CD4-positive, alpha-beta memory T cell (primary cell): ENCODE measurements around the gene STIM1. TPM values are rescaled to one million over a fixed set of nuclear protein-coding genes. Genes with fewer than 3 reads are reported as not detected.

Experiments used
- CTCF ChIA-PET: fragments of 350-600 bp; sonication (Branson Sonifier 250); formaldehyde crosslinking; loops from one replicate; lab custom pipeline; 2021; ENCODE audit warnings: inconsistent platforms; ENCODE audit not compliant: partially characterized antibody; lab: Charles Lee
- POLR2A ChIA-PET: fragments of 350-600 bp; sonication (Branson Sonifier 250); formaldehyde crosslinking; loops from one replicate; lab custom pipeline; 2021; ENCODE audit not compliant: partially characterized antibody; lab: Charles Lee
- DNase-seq, 5 donors: peaks; one replicate each; pipeline versions ENCODE4 v3.0.0 to v3.0.0-alpha.2; 2020 to 2022; ENCODE audit warnings: mixed read lengths in 1 of 5
- H3K27ac ChIP-seq: one replicate; pipeline ENCODE4 v1.7.0; 2013; ENCODE audit warnings: low read depth, low read length
- H3K27me3 ChIP-seq: 2 replicates; pipeline ENCODE4 v1.7.0; 2013; ENCODE audit warnings: mild to moderate bottlenecking, low read length, moderate library complexity; ENCODE audit not compliant: insufficient read depth
- H3K36me3 ChIP-seq: 2 replicates; pipeline ENCODE4 v1.7.0; 2013; ENCODE audit warnings: mild to moderate bottlenecking, low read length, moderate library complexity; ENCODE audit not compliant: insufficient read depth
- H3K4me1 ChIP-seq: 2 replicates; pipeline ENCODE4 v1.7.0; 2013; ENCODE audit warnings: mild to moderate bottlenecking, low read length, moderate library complexity; ENCODE audit not compliant: insufficient read depth
- H3K4me3 ChIP-seq, 2 donors: one replicate each; pipeline ENCODE4 v1.7.0; 2013; ENCODE audit warnings: low read length in 2 of 2, mild to moderate bottlenecking in 1 of 2
- H3K9me3 ChIP-seq, 2 donors: one replicate each; pipeline ENCODE4 v1.7.0; 2013; ENCODE audit warnings: low read length in 2 of 2, control low read depth in 1 of 2; ENCODE audit not compliant: control insufficient read depth in 1 of 2
- H3K27ac Mint-ChIP-seq, 7 donors: one replicate each; pipeline ENCODE4 v1.8.0; 2020 to 2021; ENCODE audit warnings: mixed read lengths in 7 of 7, mild to moderate bottlenecking in 6 of 7, inconsistent platforms in 3 of 7, moderate library complexity in 3 of 7
- H3K27me3 Mint-ChIP-seq, 2 donors: one replicate each; pipeline ENCODE4 v1.8.0; 2020 to 2021; ENCODE audit warnings: mixed read lengths in 2 of 2
- H3K36me3 Mint-ChIP-seq, 2 donors: one replicate each; pipeline ENCODE4 v1.8.0; 2020 to 2021; ENCODE audit warnings: mixed read lengths in 2 of 2, inconsistent platforms in 1 of 2, mild to moderate bottlenecking in 1 of 2
- H3K4me1 Mint-ChIP-seq, 4 donors: one replicate each; pipeline ENCODE4 v1.8.0; 2020 to 2021; ENCODE audit warnings: mixed read lengths in 4 of 4, mild to moderate bottlenecking in 1 of 4
- H3K4me3 Mint-ChIP-seq, 8 donors: one replicate each; pipeline ENCODE4 v1.8.0; 2020 to 2021; ENCODE audit warnings: mixed read lengths in 8 of 8, mild to moderate bottlenecking in 7 of 8, moderate library complexity in 6 of 8, inconsistent platforms in 3 of 8
- H3K9me3 Mint-ChIP-seq, 8 donors: one replicate each; pipeline ENCODE4 v1.8.0; 2020 to 2021; ENCODE audit warnings: mixed read lengths in 8 of 8, mild to moderate bottlenecking in 5 of 8, inconsistent platforms in 3 of 8, moderate library complexity in 1 of 8
- intact Hi-C: fragments of 100-400 bp; cut with micrococcal nuclease; formaldehyde crosslinking; loops from one replicate; pipeline ENCODE4 v1.15.1; 2023
- polyA plus RNA-seq, 2 donors: library from polyadenylated mRNA; unstranded; fragments of 300-500 nt; fragmentation: Illumina TruSeq; gene quantifications; one replicate each; pipeline ENCODE4 v1.2.3, GENCODE V29; 2021
- total RNA-seq, 2 experiments: library from RNA; stranded (reverse); gene quantifications; one replicate each; pipeline ENCODE4 v1.2.3, GENCODE V29; 2021

Gene STIM1
- total and polyA plus RNA-seq, 4 experiments from 2014 or later, result 27.7 to 87.4 (median 65.5) TPM

- no peaks in the 10 kb centered on the region for H3K9me3 ChIP-seq
- no peaks in the 10 kb centered on the region for H3K27me3 ChIP-seq
- no peak overlapping the region for H3K27ac Mint-ChIP-seq
- H3K36me3 ChIP-seq, result no peaks in the 10 kb centered on the region
- no peak overlapping the region for H3K4me3 Mint-ChIP-seq
- peaks cover 12 to 29% (median 17%) of the 10 kb centered on the region in 4 donors for H3K4me1 Mint-ChIP-seq
- no peaks in the 10 kb centered on the region for H3K9me3 Mint-ChIP-seq
- ChIA-PET CTCF (interaction anchor here (0.6 to 25.8 kb wide), 3 partner anchors 9 to 220 kb away, joined by 3 to 934 read pairs (median 514); partner anchors contain the start of gene STIM1), POLR2A (interaction anchor here (1.3 kb wide), 1 partner anchor 9 kb away, joined by 4 read pairs; the partner anchor contains the start of gene STIM1)
- H3K4me3 ChIP-seq, result no peak overlapping the region
- peaks cover 0 to 5% of the 10 kb centered on the region in 2 donors for H3K36me3 Mint-ChIP-seq
- H3K4me1 ChIP-seq, result peaks cover 15% of the 10 kb centered on the region
- H3K27ac ChIP-seq, result no peak overlapping the region
- intact Hi-C loops, result no loop called here
- DNase-seq, result no peak
- no peaks in the 10 kb centered on the region for H3K27me3 Mint-ChIP-seq
Observed at GRCh38 chr11:3845670-3846069, 9.8 kb upstream of the STIM1 start.

DNA sequence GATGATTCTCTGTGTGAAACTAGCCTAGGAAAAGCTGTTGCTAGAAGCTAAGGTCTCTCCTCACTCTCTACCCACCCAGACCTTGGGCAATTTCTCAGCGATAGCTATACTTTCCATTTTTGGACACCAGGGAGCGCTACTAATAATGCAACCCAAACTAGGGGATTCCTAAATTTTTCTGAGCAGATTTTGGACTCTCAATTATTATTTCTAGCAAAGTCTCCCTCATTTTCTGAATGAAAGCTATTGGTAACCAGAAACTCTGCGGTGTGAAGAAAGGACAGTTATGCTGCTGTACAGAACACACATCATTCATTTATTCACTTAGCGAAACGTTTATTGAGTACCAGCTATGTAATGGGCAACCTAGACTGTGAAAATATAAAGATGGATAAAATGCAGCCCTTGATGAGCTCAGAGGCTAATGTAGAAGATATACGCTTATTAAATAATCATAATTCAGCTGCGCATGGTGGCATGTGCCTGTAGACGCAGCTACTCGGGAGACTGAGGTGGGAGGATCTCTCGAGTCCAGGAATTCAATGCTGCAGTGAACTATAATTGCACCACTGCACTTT is 6.1 kb upstream of the STIM1 start:
- H3K27me3 ChIP-seq, result no peaks in the 10 kb centered on the region
- H3K27ac Mint-ChIP-seq, result peak overlapping the region; percentile 4 to 76 (median 62)
- H3K27me3 Mint-ChIP-seq, result no peaks in the 10 kb centered on the region
- no peaks in the 10 kb centered on the region for H3K9me3 Mint-ChIP-seq
- no peaks in the 10 kb centered on the region for H3K36me3 ChIP-seq
- intact Hi-C loops, result loop anchor here (1.0 kb wide), 3 partner anchors 8 to 223 kb away; no protein-coding TSS in a partner anchor
- H3K4me1 ChIP-seq, result peaks cover 30% of the 10 kb centered on the region
- H3K9me3 ChIP-seq, result no peaks in the 10 kb centered on the region
- ChIA-PET CTCF (interaction anchor here (0.5 to 25.8 kb wide), 56 partner anchors 10 to 256 kb away, joined by 3 to 934 read pairs (median 6); partner anchors contain the start of genes PGAP2, RHOG and RRM1), POLR2A (interaction anchor here (0.7 to 9.1 kb wide), 14 partner anchors 9 to 224 kb away, joined by 3 to 659 read pairs (median 4); partner anchors contain the start of genes PGAP2 and RHOG)
- H3K27ac ChIP-seq, result no peak overlapping the region
- H3K4me1 Mint-ChIP-seq, result peaks cover 25 to 38% (median 30%) of the 10 kb centered on the region in 4 donors
- peaks cover 0 to 3% of the 10 kb centered on the region in 2 donors for H3K36me3 Mint-ChIP-seq
- peak; percentile 57 to 70 (median 66) for DNase-seq
- H3K4me3 ChIP-seq, result no peak overlapping the region
- H3K4me3 Mint-ChIP-seq, result peak overlapping the region in 1 of 8 donors; percentile 21

DNA sequence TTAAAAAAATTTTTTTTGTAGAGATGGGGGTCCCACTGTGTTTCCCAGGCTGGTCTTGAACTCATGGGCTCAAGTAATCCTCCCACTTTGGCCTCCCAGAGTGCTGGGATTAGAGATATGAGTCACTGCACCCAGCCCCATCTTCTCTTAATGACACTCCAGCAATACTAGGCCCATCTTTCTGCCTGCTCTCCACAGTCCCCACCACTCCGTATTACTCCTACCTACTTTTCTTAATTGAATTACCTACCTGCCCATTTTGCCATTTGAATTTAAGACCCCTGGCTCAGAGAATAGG is 2.0 kb upstream of the STIM1 start:
- no peak overlapping the region for H3K4me3 ChIP-seq
- H3K4me1 ChIP-seq, result peaks cover 53% of the 10 kb centered on the region
- H3K27me3 Mint-ChIP-seq, result no peaks in the 10 kb centered on the region
- peak overlapping the region; percentile 99 to 100 (median 99) for H3K27ac Mint-ChIP-seq
- no peaks in the 10 kb centered on the region for H3K36me3 ChIP-seq
- H3K4me3 Mint-ChIP-seq, result peak overlapping the region; percentile 7 to 97 (median 90)
- peaks cover 41 to 62% (median 51%) of the 10 kb centered on the region in 4 donors for H3K4me1 Mint-ChIP-seq
- H3K27ac ChIP-seq, result peak overlapping the region; percentile 94
- intact Hi-C loops, result no loop called here
- no peaks in the 10 kb centered on the region for H3K9me3 ChIP-seq
- H3K36me3 Mint-ChIP-seq, result peaks cover 4 to 25% of the 10 kb centered on the region in 2 donors
- ChIA-PET CTCF (interaction anchor here (0.7 to 25.8 kb wide), 17 partner anchors 15 to 232 kb away, joined by 3 to 934 read pairs (median 24); partner anchors contain the start of genes PGAP2 and RHOG), POLR2A (interaction anchor here (1.1 to 9.1 kb wide), 18 partner anchors 11 to 240 kb away, joined by 3 to 659 read pairs (median 26); partner anchors contain the start of genes NUP98, PGAP2, RHOG and RRM1)
- no peak for DNase-seq
- no peaks in the 10 kb centered on the region for H3K27me3 ChIP-seq
- H3K9me3 Mint-ChIP-seq, result peaks cover 0 to 2% (median 0%) of the 10 kb centered on the region in 8 donors

DNA sequence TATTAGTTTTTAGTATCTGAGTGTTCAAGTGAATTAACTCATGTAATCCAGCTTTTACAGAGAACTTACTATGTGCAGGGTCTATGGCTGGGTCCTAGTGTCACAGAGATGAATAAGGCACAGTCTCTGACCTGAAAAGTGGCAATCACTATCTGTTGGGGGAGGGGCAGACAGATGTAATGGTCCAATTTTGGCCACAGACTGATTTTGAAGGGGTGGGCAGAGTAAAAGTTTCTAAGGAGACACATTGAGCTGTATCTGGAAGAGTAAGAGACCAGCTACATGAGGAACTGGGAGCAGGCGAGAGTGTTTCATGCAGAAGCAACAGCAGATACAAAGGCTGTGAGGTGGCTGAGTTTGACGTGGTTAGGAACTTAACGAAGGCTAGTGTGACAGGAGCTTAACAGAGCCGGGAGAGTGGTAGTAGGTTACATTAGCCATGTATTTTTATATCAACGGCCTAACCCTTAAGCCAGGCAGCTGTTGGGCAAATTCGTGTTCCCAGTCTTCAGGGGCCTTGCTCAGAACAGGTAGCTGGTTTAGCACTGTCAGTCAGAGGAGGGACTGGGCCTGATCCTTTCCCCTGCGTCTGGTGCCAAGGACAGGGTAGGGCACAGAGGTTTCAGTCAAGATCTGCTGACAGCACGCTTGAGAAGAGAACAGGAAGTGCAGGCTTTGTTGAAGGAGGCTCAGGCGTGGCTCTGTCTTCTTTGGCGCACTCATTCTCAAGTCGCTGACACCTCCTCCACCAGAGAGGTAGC is 1.4 kb upstream of the STIM1 start:
- DNase-seq, result peak; percentile 79 to 87 (median 84)
- Histone ChIP-seq H3K36me3 (no peaks in the 10 kb centered on the region), H3K4me1 (peaks cover 58% of the 10 kb centered on the region), H3K27ac (peak overlapping the region; percentile 94), H3K4me3 (peak overlapping the region; percentile 20 to 91), H3K27me3 (no peaks in the 10 kb centered on the region), H3K9me3 (no peaks in the 10 kb centered on the region)
- Mint-ChIP-seq H3K4me1 (peaks cover 45 to 65% (median 55%) of the 10 kb centered on the region in 4 donors), H3K4me3 (peak overlapping the region; percentile 89 to 97 (median 92)), H3K36me3 (peaks cover 4 to 25% of the 10 kb centered on the region in 2 donors), H3K27ac (peak overlapping the region; percentile 99 to 100 (median 99)), H3K9me3 (peaks cover 0 to 2% (median 0%) of the 10 kb centered on the region in 8 donors), H3K27me3 (no peaks in the 10 kb centered on the region)
- POLR2A ChIA-PET, result interaction anchor here (0.9 to 9.1 kb wide), 44 partner anchors 10 to 245 kb away, joined by 3 to 659 read pairs (median 10); partner anchors contain the start of genes NUP98, PGAP2, RHOG and RRM1
- intact Hi-C loops, result loop anchor here (1.0 to 2.0 kb wide), 4 partner anchors 13 to 218 kb away; no protein-coding TSS in a partner anchor
- CTCF ChIA-PET, result interaction anchor here (0.7 to 25.8 kb wide), 58 partner anchors 15 to 333 kb away, joined by 3 to 934 read pairs (median 8); partner anchors contain the start of genes PGAP2 and RHOG

DNA sequence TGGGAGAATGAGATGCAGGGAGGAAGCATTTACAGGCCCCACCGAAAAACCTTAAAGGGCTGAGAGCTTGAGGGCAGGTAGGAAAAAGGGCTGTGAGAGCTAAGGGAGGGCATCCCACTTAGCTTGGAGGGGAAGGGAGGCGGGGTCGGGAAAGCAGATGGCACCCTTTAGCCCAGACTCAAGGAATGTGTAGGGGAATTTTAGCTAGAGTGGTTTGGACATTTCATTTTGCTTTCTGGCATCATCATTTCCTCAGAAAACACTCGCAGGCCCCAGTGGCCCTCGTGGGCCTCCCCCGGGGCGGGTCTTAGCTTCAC is 846 bp upstream of the STIM1 start:
- Mint-ChIP-seq H3K27me3 (no peaks in the 10 kb centered on the region), H3K4me3 (peak overlapping the region; percentile 89 to 97 (median 92)), H3K27ac (peak overlapping the region; percentile 99 to 100 (median 99)), H3K36me3 (peaks cover 4 to 25% of the 10 kb centered on the region in 2 donors), H3K4me1 (peaks cover 45 to 66% (median 56%) of the 10 kb centered on the region in 4 donors), H3K9me3 (peaks cover 0 to 2% (median 0%) of the 10 kb centered on the region in 8 donors)
- Histone ChIP-seq H3K27me3 (no peaks in the 10 kb centered on the region), H3K9me3 (no peaks in the 10 kb centered on the region), H3K36me3 (no peaks in the 10 kb centered on the region), H3K4me1 (peaks cover 58% of the 10 kb centered on the region), H3K4me3 (peak overlapping the region; percentile 20 to 91), H3K27ac (peak overlapping the region; percentile 94)
- ChIA-PET CTCF (interaction anchor here (0.7 to 25.8 kb wide), 60 partner anchors 16 to 332 kb away, joined by 3 to 934 read pairs (median 8); partner anchors contain the start of genes PGAP2 and RHOG), POLR2A (interaction anchor here (0.8 to 9.1 kb wide), 51 partner anchors 9 to 244 kb away, joined by 3 to 659 read pairs (median 8); partner anchors contain the start of genes NUP98, PGAP2, RHOG and RRM1)
- DNase-seq, result no peak
- intact Hi-C loops, result loop anchor here (1.0 to 2.0 kb wide), 4 partner anchors 13 to 218 kb away; no protein-coding TSS in a partner anchor

- peaks cover 0 to 2% (median 0%) of the 10 kb centered on the region in 8 donors for H3K9me3 Mint-ChIP-seq
- intact Hi-C loops, result loop anchor here (1.0 to 5.0 kb wide), 4 partner anchors 8 to 129 kb away; no protein-coding TSS in a partner anchor
- Histone ChIP-seq H3K9me3 (no peaks in the 10 kb centered on the region), H3K4me3 (peak overlapping the region; percentile 67 to 92), H3K27me3 (no peaks in the 10 kb centered on the region), H3K4me1 (peaks cover 71% of the 10 kb centered on the region), H3K36me3 (no peaks in the 10 kb centered on the region), H3K27ac (peak overlapping the region; percentile 94)
- CTCF ChIA-PET, result interaction anchor here (0.5 to 25.8 kb wide), 38 partner anchors 17 to 255 kb away, joined by 3 to 934 read pairs (median 12); partner anchors contain the start of genes PGAP2 and RHOG
- DNase-seq, result peak; percentile 36 to 66 (median 40)
- POLR2A ChIA-PET, result interaction anchor here (0.6 to 9.1 kb wide), 38 partner anchors 9 to 237 kb away, joined by 3 to 659 read pairs (median 12); partner anchors contain the start of genes NUP98, PGAP2, RHOG and RRM1
- H3K4me1 Mint-ChIP-seq, result peaks cover 56 to 79% (median 68%) of the 10 kb centered on the region in 4 donors
- peak overlapping the region; percentile 79 to 97 (median 89) for H3K4me3 Mint-ChIP-seq
- peak overlapping the region; percentile 88 to 99 (median 95) for H3K27ac Mint-ChIP-seq
- H3K36me3 Mint-ChIP-seq, result peaks cover 4 to 25% of the 10 kb centered on the region in 2 donors
- H3K27me3 Mint-ChIP-seq, result no peaks in the 10 kb centered on the region
Observed at GRCh38 chr11:3855808-3856491, 486 bp downstream of the STIM1 start.
